ENCODE measurements around the gene SAMD13. TPM values are rescaled to one million over a fixed set of nuclear protein-coding genes. Genes with fewer than 3 reads are reported as not detected.

SAMD13 gene
- polyA plus RNA-seq, 12 donors: 4.6 to 11.6 (median 9.9) TPM; not detected in 2

DNA sequence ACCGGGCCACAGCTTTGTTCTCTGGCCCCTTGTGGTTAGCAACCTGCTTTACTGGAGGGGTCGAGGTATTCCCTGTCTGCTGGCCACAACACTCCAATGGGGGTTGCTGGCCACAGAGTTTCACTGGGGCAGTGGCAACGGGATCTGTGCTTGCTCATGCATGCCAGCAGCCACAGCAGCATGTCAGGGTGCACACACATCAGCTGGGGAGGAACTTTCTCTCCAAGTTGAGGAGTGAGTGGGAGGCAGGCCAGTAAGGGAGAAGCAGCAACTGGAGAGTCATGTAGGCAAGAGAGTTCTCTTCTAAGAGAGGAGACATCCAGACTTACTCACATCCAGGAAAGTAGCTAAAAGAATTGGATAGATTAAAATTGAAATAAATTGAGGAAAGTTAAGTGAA, 38.0 kb downstream of the SAMD13 start:
- DNase-seq: no peak

DNA sequence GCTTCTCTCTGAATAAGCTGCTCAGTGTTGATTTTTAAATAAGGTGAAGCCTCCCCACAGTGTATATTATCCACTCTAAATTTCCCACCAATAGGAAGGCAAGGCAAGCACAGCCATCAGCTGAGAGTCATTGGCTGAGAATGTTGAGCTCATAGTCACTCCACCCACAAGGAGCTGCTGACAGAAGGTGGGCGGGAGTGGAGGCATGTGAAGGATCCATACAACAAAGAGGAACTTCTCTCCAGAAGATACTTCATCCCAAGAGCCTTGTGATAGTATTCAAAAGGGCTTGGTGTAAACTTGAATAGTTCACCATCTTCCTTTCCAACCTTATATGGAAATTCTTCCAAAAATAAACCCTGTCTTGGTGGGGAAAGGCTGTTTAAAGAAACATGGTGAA, 42.8 kb downstream of the SAMD13 start:
- no peak for DNase-seq

DNA sequence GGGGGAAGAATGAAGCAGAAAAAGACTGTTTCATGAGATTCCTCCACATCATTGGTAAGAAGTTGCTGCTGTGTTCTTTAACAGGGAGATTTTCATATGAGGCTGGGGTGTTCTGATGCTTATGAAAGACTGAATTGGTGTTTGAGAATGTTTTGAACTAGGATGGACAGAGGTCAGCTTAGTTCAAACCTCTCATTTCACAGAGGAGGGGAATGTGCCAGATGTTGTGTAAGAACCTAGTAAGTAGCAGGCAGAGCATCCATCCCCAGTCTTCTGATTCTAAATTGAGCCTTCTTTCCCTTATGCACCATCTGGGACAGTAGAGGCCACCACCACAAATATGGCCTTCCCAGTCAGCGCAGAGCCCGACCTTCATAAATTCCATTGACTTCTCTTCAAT, 43.7 kb downstream of the SAMD13 start:
- DNase-seq: no peak

DNA sequence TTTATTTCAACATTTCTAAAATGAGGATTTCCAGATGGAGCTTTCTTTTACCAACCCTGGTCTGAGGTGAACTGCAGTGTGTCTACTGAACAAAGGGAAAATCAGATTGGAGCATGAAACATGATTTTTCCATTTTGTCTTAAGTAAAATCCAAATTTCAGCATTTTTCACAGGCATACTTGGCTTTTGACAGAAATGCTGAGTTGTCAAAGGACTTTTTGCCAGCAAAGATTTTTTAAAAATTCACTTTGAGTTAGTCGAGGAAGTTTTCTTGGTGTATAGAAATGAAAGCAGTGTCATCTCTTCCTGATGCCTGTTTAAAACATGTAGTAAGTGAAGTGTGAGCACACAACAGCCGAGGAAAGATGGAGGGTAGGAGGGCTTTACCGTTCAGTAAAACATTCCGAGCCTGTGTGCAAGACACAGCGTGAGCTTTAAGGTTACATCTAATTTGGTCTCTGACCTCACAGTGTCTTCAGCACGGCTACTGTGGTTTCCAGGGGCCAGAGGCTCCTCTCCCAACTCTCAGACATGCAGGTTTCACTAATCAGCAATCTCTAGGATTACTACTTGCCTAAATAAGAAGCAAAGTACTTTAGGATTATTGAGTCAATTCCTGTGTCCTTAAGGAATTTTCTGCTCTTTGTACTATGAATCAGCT, 45.9 kb downstream of the SAMD13 start:
- DNase-seq: peak; percentile 20

DNA sequence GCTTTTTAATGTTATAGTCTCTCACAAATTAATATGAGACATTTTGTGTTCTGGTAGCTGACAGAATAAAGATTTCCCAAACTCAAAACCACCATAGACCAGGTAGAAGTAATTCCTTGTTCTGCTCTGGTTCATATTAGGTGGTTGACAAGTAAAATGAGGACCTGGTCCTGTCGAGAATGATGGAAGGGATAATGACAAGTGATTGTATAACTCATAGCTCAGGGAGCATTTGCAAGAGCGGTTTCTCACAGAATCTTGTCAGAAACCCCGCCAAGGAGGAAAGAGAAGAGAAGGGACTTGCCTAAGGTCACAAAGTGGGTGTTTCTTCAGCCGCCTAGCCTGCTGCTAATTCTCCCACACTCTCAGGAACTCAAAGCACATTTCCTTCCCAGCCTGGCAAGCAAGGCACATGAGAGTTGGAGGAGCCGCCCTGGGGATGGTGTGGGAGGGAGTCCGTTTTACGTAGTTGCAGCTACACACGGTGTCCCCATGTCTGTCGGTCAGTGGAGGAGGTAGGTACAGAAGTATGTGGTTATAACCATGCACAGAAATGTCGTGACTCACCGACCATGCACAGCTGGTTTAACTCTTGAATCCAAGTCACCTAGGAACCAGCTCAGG, 46.5 kb downstream of the SAMD13 start:
- DNase-seq: no peak

DNA sequence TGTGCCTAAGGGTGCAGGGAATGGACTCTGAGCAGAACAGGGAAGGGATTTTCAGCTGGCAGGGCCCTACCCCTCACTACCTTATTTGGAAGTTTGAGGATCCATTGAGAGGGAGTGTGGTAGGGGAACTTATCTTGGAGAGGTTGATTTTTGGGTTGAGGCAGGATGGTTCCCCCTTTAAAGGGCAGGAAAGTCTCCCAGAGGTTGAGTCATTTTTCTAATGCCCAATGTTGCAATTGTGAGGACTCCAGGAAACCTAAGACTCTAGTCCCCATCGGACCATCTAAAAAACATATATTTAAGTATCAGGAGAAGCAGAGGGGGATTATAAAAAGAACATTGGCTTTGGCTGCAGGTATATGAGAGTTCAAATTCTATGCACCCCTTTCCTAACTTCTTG, 47.3 kb downstream of the SAMD13 start:
- DNase-seq: no peak

DNA sequence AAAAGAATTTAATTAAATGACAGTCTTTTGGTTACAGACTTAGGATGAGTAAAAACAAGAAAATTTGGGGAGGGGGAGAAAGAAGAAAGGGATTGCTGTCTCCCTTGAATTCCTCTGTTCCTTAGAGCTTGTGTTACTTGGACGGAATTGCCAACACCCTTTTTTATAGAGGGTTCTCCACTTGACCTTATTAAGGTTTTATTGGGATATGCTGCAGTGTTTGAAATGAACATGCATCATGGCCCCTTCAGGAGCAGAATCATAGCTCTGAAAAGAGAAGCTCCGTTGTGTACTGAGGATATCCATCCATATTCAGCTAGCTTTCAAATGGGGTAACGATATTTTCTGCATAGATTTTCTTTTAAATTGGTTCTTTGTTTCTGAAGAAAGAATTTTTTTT, 48.6 kb downstream of the SAMD13 start:
- DNase-seq: no peak

DNA sequence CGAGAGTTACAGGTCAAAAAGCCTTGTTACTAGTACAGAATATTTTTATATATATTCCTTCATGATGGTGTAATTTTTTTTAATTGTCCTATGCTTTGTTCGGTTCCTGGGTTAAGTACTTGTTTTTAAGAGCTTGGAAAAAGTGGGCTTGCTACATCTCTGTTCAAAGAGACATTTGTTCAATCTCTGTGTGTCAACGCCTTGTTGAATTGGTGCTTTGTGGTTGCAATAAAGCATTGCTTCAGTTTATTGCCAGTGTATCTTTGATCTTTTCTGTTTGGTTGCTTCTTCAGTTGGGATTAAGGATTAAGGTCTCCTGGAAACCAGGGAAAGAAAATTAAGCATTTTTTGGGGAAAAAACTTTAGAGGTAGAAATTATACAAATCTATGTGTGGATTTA, 49.0 kb downstream of the SAMD13 start:
- no peak for DNase-seq

DNA sequence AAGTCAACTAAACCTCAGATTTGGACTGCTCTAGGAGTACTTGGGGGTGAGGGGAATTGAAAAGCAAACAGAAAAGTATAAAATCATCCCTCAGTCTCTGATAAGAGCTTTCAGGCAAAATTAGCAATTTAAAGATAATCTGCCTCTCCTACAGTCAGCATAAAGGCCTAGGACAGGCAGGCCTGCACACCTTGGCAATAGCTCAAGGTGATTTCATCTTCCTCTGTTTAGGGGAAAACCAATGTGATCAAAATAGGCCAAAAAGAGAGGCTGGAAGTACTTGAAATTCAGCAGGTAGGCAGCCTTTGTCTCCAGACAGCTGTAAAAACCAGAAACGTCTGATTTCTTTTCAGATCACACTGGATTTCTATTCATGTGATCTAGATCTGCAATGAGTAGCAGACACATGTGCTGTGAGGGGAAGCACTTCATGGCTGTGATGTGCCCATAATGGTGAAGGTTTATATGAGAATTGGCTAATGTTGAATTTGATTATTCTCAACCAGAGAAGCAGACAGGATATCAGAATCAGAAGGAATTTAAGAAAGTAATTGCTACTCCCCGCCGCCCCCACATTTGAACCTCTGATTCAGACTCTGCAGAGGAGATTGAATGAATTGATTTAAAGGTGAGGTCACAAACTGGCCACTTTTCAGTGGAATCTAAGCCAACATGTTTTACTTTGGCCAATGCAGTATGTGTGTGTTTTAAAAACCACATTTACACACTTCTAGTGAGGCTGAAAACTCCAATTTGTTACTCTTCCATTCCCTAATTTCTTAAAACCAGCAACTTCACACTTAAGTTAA, 51.0 kb downstream of the SAMD13 start:
- DNase-seq: peak; percentile 28

DNA sequence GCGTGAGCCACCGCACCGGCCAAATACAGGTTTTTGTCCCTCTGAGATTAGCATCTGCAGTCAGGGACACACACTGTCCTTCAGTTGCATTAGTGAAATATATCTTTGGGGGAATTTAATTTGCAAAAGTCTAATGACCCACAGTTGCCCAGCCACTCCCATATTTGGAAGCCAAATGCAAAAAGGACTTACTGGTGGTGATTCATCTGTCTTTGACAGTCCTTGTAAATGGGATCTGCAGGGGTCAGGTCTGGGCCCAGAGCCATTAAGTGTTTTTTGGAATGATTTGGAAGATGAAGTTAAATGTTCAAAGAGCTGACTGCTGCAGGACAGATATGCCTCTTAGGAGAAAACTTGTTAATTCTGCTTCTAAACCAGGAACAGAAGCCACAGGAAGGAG, 52.2 kb downstream of the SAMD13 start:
- DNase-seq: peak; percentile 28

DNA sequence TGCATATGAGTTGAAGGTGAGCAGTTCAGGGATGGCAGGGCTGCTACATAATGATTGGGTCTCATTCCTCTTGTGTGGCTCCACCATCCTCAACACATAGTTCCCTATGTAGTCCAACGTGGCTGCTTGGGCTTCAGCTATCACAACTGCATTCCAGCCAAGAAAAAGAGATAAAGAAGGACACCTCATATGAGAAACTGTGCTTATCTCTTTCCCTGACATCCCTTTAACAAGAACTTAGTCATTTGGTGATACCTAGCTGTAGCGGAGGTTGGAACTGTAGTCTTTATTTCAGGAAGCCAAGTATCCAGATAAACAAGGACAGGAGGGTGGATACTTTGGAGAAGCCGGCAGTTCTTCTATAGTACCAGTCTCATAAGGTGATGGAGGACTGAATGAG, 54.0 kb downstream of the SAMD13 start:
- DNase-seq: no peak

DNA sequence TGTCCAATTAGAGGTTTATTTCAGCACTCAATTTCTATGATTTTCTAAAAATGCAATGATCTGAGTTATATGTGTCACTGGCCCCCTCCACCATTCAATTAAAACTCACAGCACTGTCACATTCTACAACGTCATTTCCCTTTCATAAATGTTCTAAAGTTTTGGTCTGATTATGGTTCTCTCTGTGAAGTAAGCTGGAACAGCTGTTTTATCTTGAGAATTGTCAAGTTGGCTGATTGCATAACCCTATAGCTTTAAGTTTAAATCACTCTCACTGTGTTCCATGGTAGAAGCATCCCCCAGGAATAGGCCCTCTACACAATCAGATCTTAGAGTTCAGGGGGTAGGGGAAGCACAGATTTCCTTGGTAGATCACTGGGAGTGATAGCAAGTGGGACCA, 55.4 kb downstream of the SAMD13 start:
- no peak for DNase-seq

DNA sequence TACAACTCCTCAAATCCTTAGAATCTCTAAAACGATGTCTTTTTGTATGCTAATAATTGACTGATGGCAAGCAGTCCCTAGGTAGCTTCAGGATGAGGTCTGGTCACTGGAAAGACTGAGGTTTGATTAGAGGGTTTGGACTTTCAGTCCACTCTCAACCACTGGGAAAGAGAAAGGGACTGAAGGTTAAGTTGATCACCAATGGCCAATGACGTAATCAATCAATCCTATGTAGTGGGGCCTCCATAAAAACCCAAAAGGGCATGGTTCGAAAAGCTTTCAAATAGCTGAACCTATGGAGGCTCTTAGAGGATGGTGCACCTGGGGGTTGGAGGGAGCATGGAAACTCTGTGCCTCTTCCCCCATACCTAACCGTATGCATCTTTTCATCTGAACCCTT, 57.2 kb downstream of the SAMD13 start:
- no peak for DNase-seq

DNA sequence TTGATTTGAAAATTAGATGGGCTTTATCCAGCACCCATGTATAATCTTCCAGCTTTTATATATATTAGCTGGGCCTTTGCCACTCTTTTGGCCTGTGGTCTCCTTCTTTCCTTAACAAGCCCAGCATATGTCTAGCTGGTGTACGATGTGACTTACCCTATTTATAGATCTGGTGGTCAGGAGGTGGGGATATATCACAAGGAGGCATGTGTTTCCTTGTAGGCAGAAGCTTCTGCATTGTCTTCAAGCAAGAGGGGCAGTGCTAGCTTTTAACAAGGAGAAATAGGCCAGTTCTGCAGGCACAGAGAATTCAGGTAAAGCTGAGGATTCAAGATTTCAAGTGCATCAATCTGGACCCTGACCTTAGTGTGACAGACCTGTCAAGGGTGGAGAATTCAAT, 58.8 kb downstream of the SAMD13 start:
- no peak for DNase-seq

DNA sequence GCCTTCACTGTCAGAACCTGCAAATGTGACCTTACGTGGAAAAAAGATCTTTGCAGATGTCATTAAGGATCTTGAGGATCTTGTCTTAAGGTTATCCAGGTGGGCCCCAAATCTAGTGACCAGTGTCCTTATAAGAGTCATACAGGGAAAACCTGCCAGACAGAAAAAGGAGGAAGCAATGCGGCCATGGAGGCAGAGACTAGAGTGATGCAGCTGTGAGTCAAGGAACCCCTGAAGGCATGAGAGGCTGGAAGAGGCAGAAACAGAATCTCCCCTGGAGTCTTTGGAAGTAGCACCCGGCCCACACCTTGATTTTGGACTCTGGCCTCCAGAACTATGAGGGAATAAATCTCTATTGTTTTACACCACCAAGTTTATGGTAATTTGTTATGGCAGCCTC, 60.3 kb downstream of the SAMD13 start:
- DNase-seq: no peak

DNA sequence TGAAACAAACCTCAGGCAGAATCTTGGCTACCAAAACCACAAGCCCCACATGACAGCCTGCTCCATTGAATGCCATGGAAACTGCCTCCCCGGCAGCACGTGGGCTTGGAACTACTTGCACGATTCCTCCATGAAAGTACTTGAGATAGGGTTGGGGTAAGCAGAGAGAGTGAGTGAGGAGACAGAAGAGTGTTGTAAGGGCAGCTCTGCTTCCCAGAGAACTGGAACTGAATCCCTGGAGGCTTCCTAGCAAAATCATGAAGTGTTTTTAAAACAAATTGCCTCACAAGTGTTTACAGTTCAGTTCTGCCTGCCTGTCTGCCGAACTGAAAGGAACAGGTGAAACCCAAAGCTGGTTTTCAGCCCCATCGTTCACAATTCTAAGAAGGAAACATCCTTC, 61.5 kb downstream of the SAMD13 start:
- no peak for DNase-seq

DNA sequence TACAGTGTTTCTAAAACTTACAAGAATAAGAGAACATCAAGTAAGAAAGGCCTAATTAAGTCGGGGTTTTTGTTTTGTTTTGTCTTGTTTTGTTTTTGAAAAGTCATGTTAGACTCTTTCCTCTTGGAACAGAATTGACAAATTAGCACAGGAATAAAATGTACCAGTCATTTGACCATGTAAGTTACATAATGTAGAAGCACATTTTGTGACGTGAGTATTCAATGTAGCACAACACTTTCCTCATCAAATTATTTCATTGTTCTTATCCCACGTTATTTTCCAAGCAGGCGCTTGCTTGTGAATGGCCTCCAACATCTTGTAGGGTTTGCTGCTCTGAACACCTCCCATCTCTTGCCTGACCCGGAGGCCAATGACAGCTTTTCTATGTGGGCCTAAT, 62.1 kb downstream of the SAMD13 start:
- DNase-seq: no peak

DNA sequence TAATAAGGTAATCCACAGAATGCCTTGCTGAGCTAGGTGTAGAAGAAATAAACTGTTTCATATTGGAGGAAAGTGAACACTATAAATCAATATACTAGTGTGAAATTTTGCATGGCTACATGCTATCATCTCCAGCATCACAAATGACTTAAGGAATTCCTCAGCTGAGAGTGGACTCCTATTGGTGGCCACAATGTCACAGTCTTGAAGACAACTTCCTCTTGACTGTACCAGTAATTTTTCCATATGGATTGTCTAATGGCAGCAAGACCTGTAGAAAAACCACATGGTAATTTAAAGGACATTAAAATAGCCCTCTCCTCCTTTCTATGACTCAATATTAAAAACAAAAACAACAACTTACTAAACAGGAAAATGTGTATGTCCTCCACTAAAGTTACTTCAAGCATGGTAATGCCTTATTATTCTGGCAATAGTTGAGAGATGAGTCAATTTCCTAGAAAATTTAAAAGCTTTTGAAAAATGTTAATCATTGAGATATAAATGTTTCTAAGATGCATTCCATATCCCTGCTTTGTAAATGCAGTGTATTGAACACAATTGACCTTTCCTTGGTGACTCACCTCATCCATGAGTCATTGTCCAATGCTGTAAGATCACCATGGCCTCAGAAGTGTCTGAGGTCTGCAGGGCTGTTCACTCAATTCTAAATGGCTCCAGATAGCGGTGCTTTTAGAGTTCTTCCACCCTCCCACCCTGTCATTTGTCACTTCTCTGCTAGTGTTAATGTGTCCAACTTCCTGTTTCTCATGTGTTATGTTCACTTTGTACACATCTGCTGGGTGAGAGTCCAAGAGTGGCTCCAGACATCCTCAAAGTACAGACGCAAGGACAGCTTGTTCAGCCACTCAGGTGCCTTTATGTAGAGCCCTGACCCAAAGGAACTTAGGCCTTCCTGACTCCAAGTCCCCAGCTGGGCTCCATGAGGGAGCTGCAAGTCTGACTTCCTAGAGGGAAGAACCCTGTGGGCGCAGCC, 64.0 kb downstream of the SAMD13 start:
- DNase-seq: no peak

DNA sequence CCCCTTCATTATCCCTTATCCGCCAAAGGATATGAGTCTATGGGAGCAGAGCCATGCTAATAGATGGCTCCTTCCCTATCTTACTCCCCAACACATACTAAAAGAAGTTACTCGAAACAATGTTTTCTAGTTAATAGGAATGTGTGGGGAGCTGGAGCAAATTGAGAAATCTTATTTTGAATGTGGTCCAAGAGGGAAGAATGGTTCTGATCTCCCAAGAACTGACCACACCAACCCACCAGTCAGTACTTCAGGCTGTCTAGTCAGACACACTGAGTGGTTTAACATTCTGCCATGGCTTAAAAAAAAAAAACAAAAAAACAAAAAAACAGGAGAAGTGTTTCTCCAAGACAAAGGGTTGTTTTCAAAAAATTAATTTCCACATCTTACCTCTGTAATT, 65.3 kb downstream of the SAMD13 start:
- DNase-seq: no peak

DNA sequence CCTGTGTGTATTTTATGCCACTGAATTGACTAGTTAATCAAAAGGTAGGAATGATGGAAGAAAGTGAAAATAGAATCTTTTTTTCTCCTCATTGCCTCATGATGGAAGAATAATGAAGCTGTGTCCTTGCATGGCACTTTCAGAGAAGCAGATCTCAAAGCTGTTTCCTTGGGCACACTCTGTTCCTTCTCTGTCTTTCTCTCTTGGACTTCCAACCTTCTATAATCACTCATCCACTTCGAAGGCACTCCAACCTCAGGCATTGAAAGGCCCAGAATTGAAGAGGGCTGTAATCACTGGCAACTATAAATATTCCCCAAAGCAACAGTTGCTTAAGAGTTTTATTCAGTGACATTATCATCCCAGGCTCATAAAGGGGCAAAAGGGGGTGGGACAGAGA, 65.7 kb downstream of the SAMD13 start:
- no peak for DNase-seq

DNA sequence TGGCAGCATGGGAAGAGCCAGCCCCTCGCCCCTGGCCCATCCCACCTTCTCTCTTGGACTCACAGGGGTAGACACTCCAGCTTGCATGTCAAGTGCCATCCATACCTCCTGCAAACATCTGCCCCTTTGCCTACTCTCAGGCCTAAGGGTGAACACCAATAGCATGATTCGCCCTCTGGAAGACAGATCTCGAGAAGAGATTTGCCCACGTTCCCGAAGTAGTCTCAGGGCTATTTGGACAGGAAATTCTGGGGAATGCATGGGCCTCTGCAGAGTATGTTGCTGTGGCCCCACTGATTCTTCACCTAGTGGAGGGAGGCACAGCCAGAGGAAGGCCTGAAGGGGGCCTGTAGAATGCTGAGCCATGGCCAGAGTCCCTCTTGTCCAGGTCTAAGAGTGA, 66.9 kb downstream of the SAMD13 start:
- DNase-seq: no peak

DNA sequence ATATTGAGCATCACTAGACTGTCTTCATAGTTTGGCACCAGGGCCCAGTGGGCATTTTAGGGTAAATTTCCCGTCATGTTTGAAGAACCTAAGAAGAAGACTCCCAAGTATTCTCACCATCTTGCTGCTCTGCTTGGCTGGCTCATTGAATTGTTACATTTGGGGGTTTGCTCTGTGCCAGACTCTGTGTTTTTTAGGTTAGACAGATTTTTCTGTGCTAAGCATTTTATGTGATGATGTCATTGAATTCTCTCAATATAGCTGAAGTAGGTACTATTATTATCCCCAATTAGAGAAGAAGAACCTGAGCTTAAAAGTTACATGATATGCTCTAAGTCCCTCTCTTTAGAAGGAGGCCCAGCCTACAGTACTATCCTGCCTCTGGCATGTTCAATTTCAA, 68.8 kb downstream of the SAMD13 start:
- no peak for DNase-seq

Data from muscle of arm (tissue), 12 donors.